ENCODE results near the gene CD34. TPM values are rescaled to one million over a fixed set of nuclear protein-coding genes. Genes with fewer than 3 reads are reported as not detected.

CD34 gene
- polyA plus RNA-seq, 10 donors = 148 to 248 (median 187) TPM

GRCh38 chr1:207835958-207836357 lies 75.0 kb downstream of the CD34 start:
- DNase-seq = no peak

DNA sequence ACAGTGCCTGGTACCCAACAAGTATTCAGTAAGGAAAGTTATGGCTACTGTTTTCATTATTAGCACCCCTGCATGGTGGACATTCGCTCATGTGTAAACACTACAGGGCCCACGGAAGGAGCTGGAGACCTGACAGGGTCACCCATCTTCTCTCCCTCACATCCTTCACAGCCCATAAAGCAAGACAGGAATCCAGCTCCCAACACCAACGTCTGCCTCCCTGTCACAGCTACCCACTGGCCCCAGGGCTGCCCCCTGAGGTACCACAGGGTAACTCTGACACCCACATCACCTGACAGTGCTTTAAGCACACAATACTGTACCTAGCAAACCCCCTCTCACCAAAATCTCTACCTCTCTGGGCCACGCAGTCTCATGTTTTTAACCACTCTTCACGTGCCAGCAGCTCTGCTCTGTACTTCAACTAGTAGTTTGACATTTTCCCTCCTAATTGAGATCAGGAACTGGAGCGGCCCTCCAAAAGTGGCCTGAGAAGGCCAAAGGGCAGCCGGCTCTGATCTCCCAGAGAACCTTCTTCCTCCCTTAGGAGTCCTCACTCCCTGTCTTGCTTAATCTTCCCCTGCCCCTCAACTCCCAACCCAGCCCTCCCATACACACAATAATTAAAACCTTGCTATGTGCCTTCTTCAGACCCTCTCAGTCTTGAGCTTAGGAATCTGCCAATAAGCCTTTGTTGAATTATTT lies 76.8 kb downstream of the CD34 start:
- no peak for DNase-seq

DNA sequence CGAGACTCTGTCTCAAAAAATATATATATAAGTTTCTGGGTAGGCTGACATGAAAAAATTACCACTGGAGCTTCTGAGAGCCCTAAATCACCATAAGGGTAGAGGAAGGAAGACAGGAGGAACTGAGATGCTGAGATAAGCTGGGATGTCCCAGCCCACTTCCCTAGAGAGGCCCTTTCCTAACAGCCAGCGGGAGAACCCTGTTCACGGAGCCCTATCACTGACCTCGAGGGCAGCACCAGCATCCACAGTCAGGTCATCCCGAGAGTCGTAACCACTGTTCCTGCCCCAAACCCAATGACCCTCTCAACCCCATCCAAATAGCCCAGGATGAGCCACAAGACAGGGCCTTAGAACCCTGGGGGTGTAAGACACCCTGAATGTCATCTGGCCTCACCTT lies 77.5 kb downstream of the CD34 start:
- no peak for DNase-seq

GRCh38 chr1:207832796-207833195 lies 78.1 kb downstream of the CD34 start:
- DNase-seq = no peak

- no peak for DNase-seq
Measured at GRCh38 chr1:207831517-207832327, 79.2 kb downstream of the CD34 start.

Other genes with a start within 250 kb of the CD34 start
- gene CD46, start 159.1 kb downstream of the CD34 start, polyA plus RNA-seq (ENCODE audit: insufficient read length in 10 of 10) = 100 to 1,000 TPM in 4 of 10 donors, 10 to 100 TPM in 6; 69.3 to 133 (median 89.3) TPM